Measurements from ENCODE around the gene ELMO1. TPM values are rescaled to one million over a fixed set of nuclear protein-coding genes. Genes with fewer than 3 reads are reported as not detected.

ELMO1 gene
- total and polyA plus RNA-seq, 10 donors: 26.0 to 494 (median 201) TPM

- TF ChIP-seq POLR2AphosphoS5 (IDR thresholded peaks at IDR 0.05): no peak
- TF ChIP-seq POLR2A (IDR thresholded peaks at IDR 0.05): no peak
- TF ChIP-seq CTCF (IDR thresholded peaks at IDR 0.05 in 8 of 11, conservative IDR thresholded peaks at IDR 0.05 in 3 of 11): no peak
- intact Hi-C loops (cut with DNase I; ENCODE audit: low total_unique reads): no loop called here
- Histone ChIP-seq H3K9me3 (peaks cover 0 to 3% (median 1%) of the 10 kb centered on the region in 8 donors), H3K4me1 (peaks cover 0 to 22% (median 3%) of the 10 kb centered on the region in 6 donors), H3K36me3 (peaks cover 0 to 48% (median 5%) of the 10 kb centered on the region in 6 donors), H3K27me3 (replicated peaks in 1 of 7) (no peaks in the 10 kb centered on the region), H3K27ac (no peak overlapping the region), H3K4me3 (no peak overlapping the region)
- 96 to 99% (median 97%) methylated on average over 8 of the region's 8 CpGs for WGBS, 5 donors
- DNase-seq: no peak
Measured at GRCh38 chr7:37033141-37033540, 415.5 kb downstream of the ELMO1 start.

GRCh38 chr7:37032258-37032601 lies 416.4 kb downstream of the ELMO1 start:
- Histone ChIP-seq H3K4me1 (peaks cover 0 to 22% (median 3%) of the 10 kb centered on the region in 6 donors), H3K9me3 (no peaks in the 10 kb centered on the region), H3K27me3 (replicated peaks in 1 of 7) (no peaks in the 10 kb centered on the region), H3K36me3 (peaks cover 0 to 41% (median 3%) of the 10 kb centered on the region in 6 donors), H3K4me3 (no peak overlapping the region), H3K27ac (peak overlapping the region in 6 of 8 donors; percentile 2 to 64 (median 50))
- intact Hi-C loops (cut with DNase I; ENCODE audit: low total_unique reads): no loop called here
- no peak for DNase-seq
- TF ChIP-seq POLR2AphosphoS5 (IDR thresholded peaks at IDR 0.05) (no peak), CTCF (IDR thresholded peaks at IDR 0.05 in 8 of 11, conservative IDR thresholded peaks at IDR 0.05 in 3 of 11) (no peak), POLR2A (IDR thresholded peaks at IDR 0.05) (no peak)
- 88 to 98% (median 97%) methylated on average over 4 of the region's 4 CpGs for WGBS, 5 donors

GRCh38 chr7:37031571-37032257 lies 416.9 kb downstream of the ELMO1 start:
- H3K9me3 ChIP-seq: no peaks in the 10 kb centered on the region
- H3K27ac ChIP-seq: peak overlapping the region in 6 of 8 donors; percentile 17 to 64 (median 50)
- H3K4me1 ChIP-seq: peaks cover 0 to 22% (median 3%) of the 10 kb centered on the region in 6 donors
- no peak for DNase-seq
- TF ChIP-seq POLR2A (IDR thresholded peaks at IDR 0.05) (no peak), POLR2AphosphoS5 (IDR thresholded peaks at IDR 0.05) (peak in 1 of 3 donors; percentile 61)
- WGBS, 5 donors: 55 to 84% (median 68%) methylated on average over 9 of the region's 9 CpGs
- H3K27me3 ChIP-seq (replicated peaks in 1 of 7): no peaks in the 10 kb centered on the region
- no peak overlapping the region for H3K4me3 ChIP-seq
- H3K36me3 ChIP-seq: peaks cover 0 to 41% (median 3%) of the 10 kb centered on the region in 6 donors
- intact Hi-C loops (cut with DNase I; ENCODE audit: low total_unique reads): no loop called here

- Histone ChIP-seq H3K36me3 (peaks cover 0 to 47% (median 3%) of the 10 kb centered on the region in 6 donors), H3K4me1 (peaks cover 0 to 22% (median 3%) of the 10 kb centered on the region in 6 donors), H3K27me3 (replicated peaks in 1 of 7) (no peaks in the 10 kb centered on the region), H3K27ac (no peak overlapping the region), H3K9me3 (no peaks in the 10 kb centered on the region), H3K4me3 (no peak overlapping the region)
- WGBS, 5 donors: 81 to 90% (median 88%) methylated on average over 5 of the region's 5 CpGs
- DNase-seq: no peak
- intact Hi-C loops (cut with DNase I; ENCODE audit: low total_unique reads): no loop called here
- TF ChIP-seq CTCF (IDR thresholded peaks at IDR 0.05 in 8 of 11, conservative IDR thresholded peaks at IDR 0.05 in 3 of 11) (no peak), POLR2A (IDR thresholded peaks at IDR 0.05) (no peak), POLR2AphosphoS5 (IDR thresholded peaks at IDR 0.05) (no peak)
Measured at GRCh38 chr7:37028909-37029440, 419.7 kb downstream of the ELMO1 start.

Measured in spleen (tissue), 11 donors.